Neutrophil (primary cell): ENCODE results near the gene HMGB1.

ENCODE experiments used
- H3K27ac ChIP-seq: fragments of 200-600 bp; sonication (generic); 2 replicates; pipeline ENCODE4 v1.5.1; 2016; ENCODE audit warnings: mild to moderate bottlenecking, moderate library complexity
- H3K27me3 ChIP-seq: fragments of 200-600 bp; sonication (generic); 2 replicates; pipeline ENCODE4 v1.6.0; 2016; ENCODE audit warnings: mild to moderate bottlenecking
- H3K36me3 ChIP-seq: fragments of 200-600 bp; sonication (generic); 2 replicates; pipeline ENCODE4 v1.5.1; 2017
- H3K4me1 ChIP-seq, 2 experiments: fragments of 200-600 bp in 1 of 2; sonication (generic) in 1 of 2; 1 replicate in 1 of 2; 2 replicates in 1 of 2; pipeline versions ENCODE4 v1.5.1 to v1.6.1; 2013 to 2016; ENCODE audit warnings: low read depth in 1 of 2, low read length in 1 of 2, mild to moderate bottlenecking in 1 of 2, moderate library complexity in 1 of 2; ENCODE audit not compliant: control insufficient read depth in 1 of 2, insufficient read depth in 1 of 2
- H3K4me3 ChIP-seq, 2 experiments: fragments of 200-600 bp in 1 of 2; sonication (generic) in 1 of 2; 1 replicate in 1 of 2; 2 replicates in 1 of 2; pipeline ENCODE4 v1.5.1; 2013 to 2016; ENCODE audit warnings: low read depth in 1 of 2, low read length in 1 of 2, mild to moderate bottlenecking in 1 of 2, moderate library complexity in 1 of 2
- H3K9me3 ChIP-seq: fragments of 200-600 bp; sonication (generic); 2 replicates; pipeline ENCODE4 v1.5.1; 2016
- CTCF ChIP-seq: fragments of 200-600 bp; sonication (generic); IDR thresholded peaks from 2 replicates; pipeline ENCODE4 v1.5.1; 2016; ENCODE audit warnings: antibody characterized with exemption

The HMGB1 gene

GRCh38 chr13:30479154-30479882 is 13.6 kb upstream of the HMGB1 start:
- Histone ChIP-seq H3K27me3 (no peaks in the 10 kb centered on the region), H3K4me1 (no peaks in the 10 kb centered on the region), H3K9me3 (no peaks in the 10 kb centered on the region), H3K4me3 (no peak overlapping the region), H3K27ac (no peak overlapping the region), H3K36me3 (no peaks in the 10 kb centered on the region)
- TF ChIP-seq CTCF: no peak

GRCh38 chr13:30477346-30478195 is 11.8 kb upstream of the HMGB1 start:
- no peaks in the 10 kb centered on the region for H3K9me3 ChIP-seq
- H3K4me1 ChIP-seq: no peaks in the 10 kb centered on the region
- H3K27me3 ChIP-seq: no peaks in the 10 kb centered on the region
- H3K27ac ChIP-seq: peak overlapping the region; percentile 48
- H3K36me3 ChIP-seq: no peaks in the 10 kb centered on the region
- no peak for TF ChIP-seq CTCF
- no peak overlapping the region for H3K4me3 ChIP-seq

- H3K36me3 ChIP-seq: no peaks in the 10 kb centered on the region
- no peaks in the 10 kb centered on the region for H3K9me3 ChIP-seq
- H3K27me3 ChIP-seq: no peaks in the 10 kb centered on the region
- H3K4me3 ChIP-seq: no peak overlapping the region
- H3K4me1 ChIP-seq: no peaks in the 10 kb centered on the region
- no peak for TF ChIP-seq CTCF
- H3K27ac ChIP-seq: no peak overlapping the region
These were observed 7.9 kb upstream of the HMGB1 start for GRCh38 chr13:30473675-30474074.

GRCh38 chr13:30466841-30467252 is 1.1 kb upstream of the HMGB1 start:
- no peak for TF ChIP-seq CTCF
- H3K27me3 ChIP-seq: no peaks in the 10 kb centered on the region
- H3K36me3 ChIP-seq: peaks cover 12% of the 10 kb centered on the region
- H3K4me3 ChIP-seq: no peak overlapping the region
- H3K9me3 ChIP-seq: no peaks in the 10 kb centered on the region
- H3K4me1 ChIP-seq: peaks cover 31% of the 10 kb centered on the region in 2 experiments
- no peak overlapping the region for H3K27ac ChIP-seq

- H3K27ac ChIP-seq: no peak overlapping the region
These were observed 600 bp upstream of the HMGB1 start for GRCh38 chr13:30466358-30466714.

More at GRCh38 chr13:30466358-30466714, 600 bp upstream of the HMGB1 start:
- no peaks in the 10 kb centered on the region for H3K27me3 ChIP-seq
- peaks cover 17% of the 10 kb centered on the region for H3K36me3 ChIP-seq
- no peak for TF ChIP-seq CTCF
- peaks cover 31% of the 10 kb centered on the region in 2 experiments for H3K4me1 ChIP-seq
- H3K9me3 ChIP-seq: no peaks in the 10 kb centered on the region
- peak overlapping the region; percentile 74 to 77 for H3K4me3 ChIP-seq
